ENCODE data around the gene SOHLH2.

SOHLH2 gene

DNA sequence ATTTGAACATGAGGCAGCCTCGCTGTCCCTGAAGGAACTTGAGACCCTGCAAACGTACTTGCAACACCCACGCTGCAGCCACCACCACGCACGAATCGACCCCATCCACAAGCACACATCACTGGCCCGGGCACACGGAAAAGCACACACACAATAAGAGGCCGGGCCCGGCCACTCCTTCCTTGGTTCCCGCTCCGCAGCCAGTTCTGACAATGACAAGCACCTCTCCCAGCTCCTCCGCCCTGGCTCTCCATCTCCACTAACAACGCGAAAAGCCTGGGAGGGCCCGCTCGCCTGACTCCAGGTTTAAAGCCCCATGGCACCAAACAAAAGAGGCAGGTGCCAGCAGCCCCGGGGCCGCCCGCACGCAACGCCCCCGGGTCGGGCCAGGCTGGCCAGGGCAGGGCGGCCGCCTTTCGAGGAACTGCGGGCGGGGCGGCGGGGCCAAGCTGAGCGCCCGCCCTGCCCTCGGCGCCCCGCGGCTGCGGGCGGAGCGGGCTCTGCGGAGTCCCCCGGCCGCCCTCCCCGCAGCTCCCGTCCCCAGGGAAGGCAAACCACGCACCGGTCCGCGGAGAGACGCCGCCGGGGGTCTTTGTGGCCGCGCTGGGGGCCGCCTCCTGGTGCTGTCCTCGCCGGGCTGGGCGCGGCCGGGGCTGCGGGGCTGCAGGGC lies 83.7 kb downstream of the SOHLH2 start:
- no peak for DNase-seq

DNA sequence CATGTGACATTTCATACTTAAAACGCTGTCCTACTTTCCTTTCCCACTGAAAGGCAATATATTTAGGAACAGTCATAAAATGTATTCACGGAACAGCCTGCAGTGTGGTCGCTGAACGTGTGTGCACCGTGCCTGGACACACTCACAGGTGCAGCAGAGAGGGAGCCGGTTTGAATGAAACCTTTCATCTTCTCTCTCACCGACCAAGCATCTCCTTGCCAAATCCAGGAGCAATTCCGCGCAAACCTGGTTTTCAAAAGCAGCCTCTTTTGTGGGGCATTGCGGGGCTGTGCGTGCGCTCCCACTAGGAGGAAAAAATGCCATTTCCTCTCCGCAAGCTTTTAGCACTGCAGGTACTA lies 84.2 kb downstream of the SOHLH2 start:
- DNase-seq: no peak

DNA sequence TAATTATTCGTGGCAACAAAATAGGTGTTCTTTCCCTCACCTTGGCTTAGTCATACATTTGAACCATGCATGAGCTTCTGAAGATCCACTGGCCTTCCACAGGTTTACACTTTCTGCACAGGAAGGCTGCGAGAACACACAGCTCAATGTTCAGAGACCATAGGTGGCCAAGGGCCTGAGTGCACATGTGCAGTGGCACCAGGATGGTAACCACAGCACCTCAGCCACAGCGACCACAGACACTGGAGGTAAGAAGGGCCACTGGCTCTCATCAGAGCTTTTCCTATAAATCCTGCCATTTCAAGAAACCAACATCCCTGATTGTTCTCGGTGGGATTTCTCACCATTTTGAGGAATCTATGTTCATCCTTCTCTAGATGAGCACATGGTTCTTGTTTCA lies 84.8 kb downstream of the SOHLH2 start:
- no peak for DNase-seq

DNA sequence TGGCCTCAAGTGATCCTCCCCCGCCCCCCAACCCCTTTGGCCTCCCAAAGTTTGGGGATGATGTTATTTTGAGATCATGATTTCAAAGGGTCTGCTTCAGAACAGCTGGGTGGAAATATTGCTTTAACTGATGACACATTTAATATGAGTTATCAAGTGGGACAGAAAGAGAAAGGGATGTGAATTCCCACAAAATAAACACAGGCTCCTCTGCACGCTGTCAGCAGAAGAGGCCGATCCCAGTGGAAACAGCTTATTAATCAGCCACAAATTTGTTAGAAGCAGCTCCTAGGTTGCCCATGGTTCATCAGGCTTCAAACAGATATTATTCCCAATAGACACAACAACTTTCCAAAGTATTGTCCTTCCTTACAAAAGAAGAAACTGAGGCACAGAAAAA lies 87.9 kb downstream of the SOHLH2 start:
- DNase-seq: no peak

DNA sequence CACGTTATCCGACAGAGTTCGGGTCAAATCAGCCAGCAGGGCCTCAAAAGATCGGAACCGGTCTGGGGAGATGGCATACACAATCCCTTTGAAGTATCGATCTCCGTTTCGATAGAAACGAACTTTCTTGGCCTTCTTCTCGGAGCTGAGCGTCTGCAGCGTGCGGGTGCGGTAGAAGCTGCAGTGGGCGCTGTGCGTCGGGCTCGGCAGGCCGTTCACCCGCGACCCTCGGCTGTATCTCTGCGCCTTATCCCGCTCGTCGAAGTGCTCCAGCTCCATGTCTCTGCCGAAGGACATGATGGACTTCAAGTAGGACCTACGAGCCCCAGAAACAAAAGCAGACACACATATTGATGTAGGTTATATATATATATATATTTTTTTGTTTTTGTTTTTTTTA lies 88.5 kb downstream of the SOHLH2 start:
- DNase-seq: no peak

DNA sequence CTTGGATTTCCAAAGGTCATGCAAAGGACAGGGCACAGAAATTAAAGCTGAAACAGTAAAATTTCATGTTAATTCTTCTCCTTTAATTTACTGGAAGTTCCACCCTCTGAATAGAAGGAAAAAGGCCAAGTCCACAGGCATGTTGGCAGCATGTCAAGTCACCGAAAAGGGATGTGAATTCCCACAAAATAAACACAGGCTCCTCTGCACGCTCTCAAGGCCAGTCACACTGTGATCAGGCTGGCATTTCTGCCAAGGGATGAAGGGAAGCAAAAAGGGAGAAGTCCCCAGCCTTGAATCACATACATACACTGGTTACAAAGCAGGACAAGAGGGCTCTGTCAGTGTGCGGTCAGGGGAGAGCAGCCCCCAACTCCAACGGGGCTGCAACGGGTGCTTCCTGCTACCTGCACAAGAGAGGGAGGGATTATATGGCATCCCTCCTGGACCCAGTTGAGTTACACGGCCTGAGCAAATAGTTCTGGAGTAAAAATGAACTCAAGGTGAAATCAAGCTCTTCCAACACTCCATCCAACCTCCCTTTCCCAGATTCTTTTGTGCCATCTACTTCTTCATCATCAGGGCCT lies 90.0 kb downstream of the SOHLH2 start:
- no peak for DNase-seq

Data from T-helper 9 cell (primary cell).